ENCODE results near the gene MAST4. TPM values are rescaled to one million over a fixed set of nuclear protein-coding genes. Genes with fewer than 3 reads are reported as not detected.

MAST4 gene
- polyA plus RNA-seq, 1 donor from 2014 or later = 11.8 TPM

DNA sequence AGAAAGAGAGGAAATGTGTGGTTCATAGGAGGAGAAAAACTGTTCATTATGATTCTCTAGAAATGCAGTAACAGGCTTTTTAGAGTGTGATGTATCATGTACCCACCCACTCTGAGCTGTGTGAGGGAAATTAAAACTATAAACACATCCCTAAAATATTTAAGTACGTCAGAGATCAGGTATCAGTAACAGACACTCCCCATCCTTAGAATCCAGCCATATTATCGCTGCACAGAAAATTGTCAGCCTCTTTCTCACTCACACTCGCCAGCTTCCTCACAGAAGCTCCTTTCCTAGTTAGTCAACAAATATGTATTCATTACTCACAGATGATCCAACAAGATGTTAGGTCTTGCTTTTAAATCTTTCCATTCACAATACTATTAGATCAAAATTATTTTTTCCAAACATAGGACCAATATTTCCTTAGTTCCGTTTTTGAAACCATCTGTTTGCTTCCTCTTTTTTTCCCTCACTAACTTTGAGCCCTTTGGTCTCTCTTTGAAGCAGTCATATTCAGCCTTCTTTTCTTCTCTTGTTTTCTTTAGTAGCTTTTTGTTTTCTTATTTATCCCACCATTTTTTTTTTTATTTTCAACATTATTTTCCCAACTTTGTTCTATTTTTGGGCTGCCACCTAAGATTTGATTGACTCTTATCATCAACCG is 13.6 kb upstream of the MAST4 start:
- peaks cover 1 to 7% (median 5%) of the 10 kb centered on the region in 3 donors for H3K4me1 Mint-ChIP-seq
- peaks cover 0 to 3% (median 0%) of the 10 kb centered on the region in 3 donors for H3K9me3 Mint-ChIP-seq
- peaks cover 15% of the 10 kb centered on the region for H3K27me3 Mint-ChIP-seq
- H3K36me3 Mint-ChIP-seq = peaks cover 1% of the 10 kb centered on the region
- no peak overlapping the region for H3K4me3 Mint-ChIP-seq
- H3K27ac Mint-ChIP-seq = no peak overlapping the region

DNA sequence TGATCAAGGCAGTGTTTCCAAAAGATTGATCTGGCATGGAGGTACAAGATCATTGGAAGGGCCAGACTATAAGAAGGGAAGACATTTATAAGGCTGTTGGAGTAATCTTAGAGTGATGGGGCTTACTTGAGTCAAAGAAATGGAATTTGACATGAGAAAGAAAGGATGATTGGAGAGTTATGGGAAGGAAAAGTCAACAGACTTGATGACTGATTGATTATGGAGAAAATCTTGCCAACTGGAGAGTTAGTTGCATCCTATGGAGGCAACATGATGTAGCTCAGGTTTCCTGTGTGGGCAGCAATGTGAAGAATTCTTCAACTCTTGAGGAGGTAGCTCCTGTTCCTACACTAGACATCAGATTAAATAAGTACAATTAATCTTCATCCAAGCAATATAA is 10.9 kb upstream of the MAST4 start:
- no peak overlapping the region for H3K4me3 Mint-ChIP-seq
- peaks cover 1 to 7% (median 5%) of the 10 kb centered on the region in 3 donors for H3K4me1 Mint-ChIP-seq
- peaks cover 1% of the 10 kb centered on the region for H3K36me3 Mint-ChIP-seq
- H3K9me3 Mint-ChIP-seq = peaks cover 0 to 3% (median 0%) of the 10 kb centered on the region in 3 donors
- no peak overlapping the region for H3K27ac Mint-ChIP-seq
- peaks cover 8% of the 10 kb centered on the region for H3K27me3 Mint-ChIP-seq

DNA sequence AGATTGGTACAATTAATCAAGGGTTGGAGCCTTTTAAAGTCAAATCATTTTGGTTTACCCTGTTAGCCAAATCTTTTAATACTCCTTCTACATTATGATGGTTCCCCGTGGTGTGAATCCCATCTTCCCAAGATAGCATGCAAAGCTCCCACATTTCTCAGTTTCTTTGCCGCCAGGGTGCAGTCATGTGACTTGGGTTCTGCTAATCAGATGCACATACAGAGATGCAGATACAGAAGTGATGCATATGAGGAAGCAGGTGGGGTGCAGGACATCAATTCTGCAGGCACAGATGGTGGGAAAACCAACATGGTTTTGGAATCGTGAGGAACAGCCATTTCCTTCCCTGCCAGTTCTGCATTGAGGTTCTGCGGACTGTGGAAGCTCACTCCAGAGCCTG is 8.4 kb upstream of the MAST4 start:
- Mint-ChIP-seq H3K36me3 (peaks cover 1% of the 10 kb centered on the region), H3K27me3 (peaks cover 10% of the 10 kb centered on the region), H3K9me3 (peaks cover 0 to 3% (median 0%) of the 10 kb centered on the region in 3 donors), H3K4me3 (no peak overlapping the region), H3K4me1 (peaks cover 1 to 3% (median 3%) of the 10 kb centered on the region in 3 donors), H3K27ac (no peak overlapping the region)

DNA sequence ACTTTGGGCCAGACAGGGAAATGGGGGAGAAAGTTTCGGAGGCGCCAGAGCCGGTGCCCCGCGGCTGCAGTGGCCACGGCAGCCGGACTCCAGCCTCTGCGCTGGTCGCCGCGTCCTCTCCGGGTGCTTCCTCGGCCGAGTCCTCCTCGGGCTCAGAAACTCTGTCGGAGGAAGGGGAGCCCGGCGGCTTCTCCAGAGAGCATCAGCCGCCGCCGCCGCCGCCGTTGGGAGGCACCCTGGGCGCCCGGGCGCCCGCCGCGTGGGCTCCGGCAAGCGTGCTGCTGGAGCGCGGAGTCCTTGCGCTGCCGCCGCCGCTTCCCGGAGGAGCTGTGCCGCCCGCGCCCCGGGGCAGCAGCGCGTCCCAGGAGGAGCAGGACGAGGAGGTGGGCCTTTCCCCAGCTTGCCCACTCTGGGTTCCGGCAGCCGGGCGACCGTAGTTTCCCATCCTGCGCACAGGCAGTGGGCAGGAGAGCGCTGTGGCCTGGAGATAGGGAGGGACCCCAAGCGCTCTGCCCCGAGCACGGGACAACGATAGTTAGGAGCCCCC is 516 bp downstream of the MAST4 start:
- Mint-ChIP-seq H3K9me3 (no peaks in the 10 kb centered on the region), H3K4me1 (peaks cover 5 to 20% (median 15%) of the 10 kb centered on the region in 3 donors), H3K27ac (no peak overlapping the region), H3K27me3 (peaks cover 21% of the 10 kb centered on the region), H3K36me3 (no peaks in the 10 kb centered on the region), H3K4me3 (peak overlapping the region; percentile 85 to 96 (median 90))

DNA sequence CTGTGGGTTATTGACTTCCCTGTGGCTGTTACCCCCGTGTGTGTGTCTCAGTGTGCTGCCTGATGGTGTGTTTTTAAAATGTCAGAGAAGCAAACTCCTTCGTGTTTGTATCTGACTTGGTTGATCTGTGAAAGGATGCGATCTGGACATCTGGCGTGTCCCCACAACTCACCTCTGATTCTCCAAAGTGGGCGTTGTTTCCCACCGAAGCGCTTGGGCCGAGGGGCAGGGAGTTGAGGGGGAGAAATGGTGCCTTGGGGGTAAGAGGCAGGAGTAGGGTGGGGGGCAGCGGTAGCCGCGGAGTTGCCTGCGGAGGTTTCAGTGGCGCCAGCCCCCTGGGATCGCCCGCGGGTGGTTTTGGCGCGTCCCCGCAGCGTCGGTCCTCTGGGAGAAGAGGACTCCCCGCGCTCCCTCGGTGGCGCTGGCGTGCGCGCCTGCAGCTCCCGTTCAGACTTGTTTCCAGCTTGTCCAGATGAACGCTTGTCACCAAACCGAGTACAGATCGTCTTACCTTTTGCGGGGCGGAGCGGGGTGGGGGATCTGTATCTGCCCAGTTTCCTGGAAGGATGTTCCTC is 1.1 kb downstream of the MAST4 start:
- no peaks in the 10 kb centered on the region for H3K36me3 Mint-ChIP-seq
- H3K4me3 Mint-ChIP-seq = peak overlapping the region; percentile 83 to 96 (median 88)
- H3K9me3 Mint-ChIP-seq = no peaks in the 10 kb centered on the region
- H3K4me1 Mint-ChIP-seq = peaks cover 5 to 20% (median 18%) of the 10 kb centered on the region in 3 donors
- peaks cover 21% of the 10 kb centered on the region for H3K27me3 Mint-ChIP-seq
- H3K27ac Mint-ChIP-seq = peak overlapping the region in 1 of 3 donors; percentile 14

DNA sequence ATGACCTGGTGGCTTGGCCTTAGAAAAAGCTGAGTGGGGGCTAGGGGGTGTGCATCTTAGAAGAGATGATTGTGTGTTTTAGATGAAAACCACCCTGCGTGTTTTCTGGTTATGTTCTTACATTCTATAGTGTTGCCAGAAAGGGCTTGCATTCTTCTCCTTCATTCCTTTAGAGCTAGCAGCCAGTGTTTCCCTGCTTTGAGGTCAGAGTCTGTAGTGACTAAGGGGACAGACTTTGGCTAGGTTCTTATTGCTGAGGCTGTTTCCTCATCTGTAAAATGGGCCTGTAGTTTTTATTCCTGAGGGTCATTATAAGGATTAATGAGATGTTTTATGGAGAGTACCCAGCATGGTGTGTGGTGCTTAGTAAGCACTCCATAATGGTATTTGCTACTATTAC is 6.4 kb downstream of the MAST4 start:
- H3K27me3 Mint-ChIP-seq = peaks cover 7% of the 10 kb centered on the region
- H3K4me3 Mint-ChIP-seq = no peak overlapping the region
- H3K9me3 Mint-ChIP-seq = no peaks in the 10 kb centered on the region
- H3K4me1 Mint-ChIP-seq = peaks cover 3 to 20% (median 12%) of the 10 kb centered on the region in 3 donors
- H3K27ac Mint-ChIP-seq = no peak overlapping the region
- H3K36me3 Mint-ChIP-seq = no peaks in the 10 kb centered on the region

DNA sequence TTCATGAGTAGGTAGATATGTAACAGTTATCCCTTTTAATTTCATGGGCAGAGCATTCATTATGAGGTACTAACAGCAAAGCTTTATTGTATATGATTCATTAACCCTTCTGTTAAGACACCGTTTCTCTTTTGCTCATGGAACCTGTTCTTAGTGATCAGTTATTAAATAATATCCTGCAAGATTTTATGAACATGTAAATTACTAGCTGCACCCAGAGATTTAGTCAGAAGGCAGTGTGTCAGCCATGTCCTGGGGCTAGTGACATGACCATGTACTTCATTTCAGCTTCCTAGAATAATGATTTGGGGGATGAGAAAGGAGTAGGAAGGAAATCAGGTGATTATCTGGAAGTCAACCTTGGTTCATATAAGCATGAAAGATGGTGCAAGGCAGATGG is 7.0 kb downstream of the MAST4 start:
- Mint-ChIP-seq H3K27me3 (peaks cover 6% of the 10 kb centered on the region), H3K4me3 (no peak overlapping the region), H3K27ac (no peak overlapping the region), H3K4me1 (peaks cover 3 to 17% (median 7%) of the 10 kb centered on the region in 3 donors), H3K9me3 (no peaks in the 10 kb centered on the region), H3K36me3 (no peaks in the 10 kb centered on the region)

DNA sequence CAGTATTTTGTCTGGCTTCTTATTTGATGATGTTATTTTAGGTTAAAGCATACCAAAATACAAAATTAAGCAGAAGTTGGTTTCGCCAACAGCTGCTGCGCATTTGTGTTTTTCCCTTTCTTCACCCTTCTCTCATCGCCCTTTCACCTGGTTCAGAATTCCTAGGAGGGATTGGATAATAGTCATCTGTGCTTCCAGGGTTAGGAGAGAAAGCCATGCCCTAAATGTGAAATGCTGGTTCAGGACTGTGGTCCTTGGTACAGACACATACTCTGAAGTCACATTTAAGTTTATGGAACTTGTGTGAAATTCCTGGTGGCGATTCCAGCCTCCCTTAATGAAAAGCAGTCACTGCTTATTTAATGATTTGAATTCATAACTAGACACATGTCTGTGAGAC is 7.7 kb downstream of the MAST4 start:
- Mint-ChIP-seq H3K27me3 (peaks cover under 1% of the 10 kb centered on the region), H3K4me1 (peaks cover 0 to 12% (median 7%) of the 10 kb centered on the region in 3 donors), H3K4me3 (no peak overlapping the region), H3K9me3 (no peaks in the 10 kb centered on the region), H3K36me3 (no peaks in the 10 kb centered on the region), H3K27ac (no peak overlapping the region)

DNA sequence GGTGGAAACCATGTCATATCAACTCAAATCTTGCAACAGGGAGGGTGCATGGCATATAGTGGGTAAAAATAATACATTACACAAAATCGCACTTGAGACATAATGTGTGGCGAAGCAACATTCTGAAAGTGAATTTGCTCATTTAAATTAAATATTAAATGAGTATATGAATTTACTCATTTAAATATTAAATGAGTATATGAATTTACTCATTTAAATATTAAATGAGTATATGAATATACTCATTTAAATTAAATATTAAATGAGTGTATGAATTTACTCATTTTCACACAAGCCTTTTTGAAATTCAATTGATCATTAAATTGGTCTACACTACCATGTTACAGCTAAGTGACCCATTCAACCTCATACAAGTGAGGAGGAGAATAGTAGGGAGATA is 10.5 kb downstream of the MAST4 start:
- no peaks in the 10 kb centered on the region for H3K36me3 Mint-ChIP-seq
- H3K27ac Mint-ChIP-seq = no peak overlapping the region
- no peaks in the 10 kb centered on the region for H3K27me3 Mint-ChIP-seq
- H3K4me3 Mint-ChIP-seq = no peak overlapping the region
- H3K4me1 Mint-ChIP-seq = peaks cover 4 to 18% (median 9%) of the 10 kb centered on the region in 3 donors
- H3K9me3 Mint-ChIP-seq = no peaks in the 10 kb centered on the region

DNA sequence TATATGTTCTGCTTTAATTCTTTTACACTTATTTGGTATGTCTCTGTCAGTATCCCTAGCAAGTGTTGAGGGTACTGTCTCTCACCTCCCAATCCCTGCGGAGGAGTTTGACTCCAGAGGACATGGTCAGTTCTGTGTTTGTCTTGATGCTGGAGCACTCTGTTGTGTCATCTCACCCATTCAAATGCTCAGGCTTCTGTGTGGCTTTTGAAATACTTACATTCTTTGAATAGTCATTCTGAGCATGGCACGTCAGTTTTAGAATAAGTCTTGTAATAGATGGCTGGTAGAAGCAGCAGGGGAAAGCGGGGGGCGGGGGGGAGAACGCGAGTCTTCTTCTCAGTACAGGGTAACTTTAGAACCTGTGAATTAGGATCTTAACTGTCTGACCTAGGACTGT is 12.3 kb downstream of the MAST4 start:
- Mint-ChIP-seq H3K27me3 (no peaks in the 10 kb centered on the region), H3K9me3 (no peaks in the 10 kb centered on the region)

DNA sequence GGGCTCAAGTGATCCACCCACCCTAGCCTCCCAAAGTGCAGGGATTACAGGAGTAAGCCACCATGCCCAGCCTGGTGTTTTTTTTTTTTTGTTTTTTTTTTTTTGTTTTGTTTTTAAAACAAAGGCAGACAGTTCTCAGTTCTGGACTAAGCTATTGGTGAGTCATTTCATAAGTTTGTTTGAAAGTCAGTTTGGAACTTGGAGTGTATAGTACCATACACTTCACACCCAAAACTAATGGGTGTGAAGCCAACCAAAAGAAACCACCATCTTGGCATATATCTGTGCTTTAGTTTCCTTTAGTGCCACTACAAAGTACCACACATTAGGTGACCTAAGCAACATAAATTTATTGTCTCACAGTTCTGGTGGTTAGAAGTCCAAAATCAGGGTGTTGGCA is 13.4 kb downstream of the MAST4 start:
- no peaks in the 10 kb centered on the region for H3K27me3 Mint-ChIP-seq
- no peaks in the 10 kb centered on the region for H3K9me3 Mint-ChIP-seq
- no peaks in the 10 kb centered on the region for H3K36me3 Mint-ChIP-seq
- no peak overlapping the region for H3K27ac Mint-ChIP-seq
- peaks cover 7 to 31% (median 15%) of the 10 kb centered on the region in 3 donors for H3K4me1 Mint-ChIP-seq
- no peak overlapping the region for H3K4me3 Mint-ChIP-seq

More for the DNA sequence above, 12.3 kb downstream of the MAST4 start:
- no peak overlapping the region for H3K27ac Mint-ChIP-seq
- peaks cover 7 to 27% (median 15%) of the 10 kb centered on the region in 3 donors for H3K4me1 Mint-ChIP-seq
- no peak overlapping the region for H3K4me3 Mint-ChIP-seq
- no peaks in the 10 kb centered on the region for H3K36me3 Mint-ChIP-seq

DNA sequence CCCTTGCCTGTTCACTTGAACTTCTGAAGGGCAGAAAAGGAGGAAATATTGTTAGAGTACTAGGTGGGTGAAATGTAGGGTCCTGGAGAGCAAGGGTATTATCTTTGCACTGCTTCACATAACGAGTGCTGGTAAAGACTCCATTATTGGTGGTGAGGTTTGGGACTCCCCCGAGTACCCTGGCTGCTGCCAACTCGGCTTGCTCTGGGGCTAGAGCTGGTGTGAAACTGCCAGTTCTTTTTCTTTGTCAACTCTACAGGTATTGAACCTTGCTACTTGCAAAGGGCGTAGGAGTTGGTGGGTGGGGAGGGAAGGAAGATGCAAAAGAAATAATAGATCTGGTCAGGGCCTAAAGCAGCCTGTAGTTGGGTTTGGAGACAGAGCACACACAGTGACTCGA is 16.0 kb downstream of the MAST4 start:
- H3K36me3 Mint-ChIP-seq = no peaks in the 10 kb centered on the region

DNA sequence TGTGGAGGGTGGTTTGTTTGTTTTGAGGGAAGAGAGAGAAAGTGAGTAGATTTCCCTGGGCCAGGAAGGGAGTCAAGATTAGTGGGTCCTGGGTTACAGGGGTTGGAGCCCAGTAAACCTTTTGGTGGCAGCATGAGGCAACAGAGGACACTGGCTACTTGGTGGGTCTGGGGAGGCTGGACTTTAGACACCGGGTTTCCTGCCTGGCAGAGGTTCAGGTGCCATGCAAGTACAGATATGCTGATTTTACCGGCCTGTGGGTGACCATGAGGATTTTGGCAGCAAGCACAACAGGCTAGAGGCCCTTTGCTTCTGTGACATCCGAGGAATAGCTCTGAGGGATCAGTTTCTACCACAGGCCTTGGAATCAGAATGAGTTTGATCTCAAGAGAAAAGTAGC is 18.9 kb downstream of the MAST4 start:
- Mint-ChIP-seq H3K9me3 (no peaks in the 10 kb centered on the region), H3K4me3 (no peak overlapping the region), H3K27me3 (no peaks in the 10 kb centered on the region), H3K27ac (peak overlapping the region in 1 of 3 donors; percentile 20), H3K4me1 (peaks cover 22 to 55% (median 46%) of the 10 kb centered on the region in 3 donors), H3K36me3 (no peaks in the 10 kb centered on the region)

More for the DNA sequence above, 16.0 kb downstream of the MAST4 start:
- Mint-ChIP-seq H3K27ac (peak overlapping the region; percentile 41 to 91 (median 41)), H3K27me3 (no peaks in the 10 kb centered on the region), H3K4me1 (peaks cover 11 to 44% (median 32%) of the 10 kb centered on the region in 3 donors), H3K4me3 (peak overlapping the region in 2 of 4 donors; percentile 30 to 38), H3K9me3 (no peaks in the 10 kb centered on the region)

DNA sequence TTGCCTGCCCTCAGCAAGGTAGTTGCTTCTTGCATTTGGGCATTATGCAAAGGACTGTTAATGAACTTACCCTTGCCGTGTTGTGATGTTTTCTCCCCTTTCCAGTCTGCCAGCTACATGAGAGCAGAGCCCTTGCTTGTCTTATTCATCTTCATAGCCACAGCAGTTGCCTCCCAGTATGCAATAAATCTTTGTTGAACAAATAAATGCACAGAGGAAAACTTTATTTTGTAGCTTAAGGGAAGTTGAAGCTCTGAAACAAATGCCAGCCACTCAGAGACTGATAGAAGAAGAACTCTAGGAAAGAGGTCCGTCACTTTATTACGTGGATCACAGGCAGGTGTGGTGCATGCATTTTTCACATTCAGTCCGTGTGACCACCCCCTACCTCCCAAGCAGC is 19.7 kb downstream of the MAST4 start:
- H3K4me3 Mint-ChIP-seq = peak overlapping the region in 2 of 4 donors; percentile 23 to 29
- H3K27me3 Mint-ChIP-seq = no peaks in the 10 kb centered on the region
- no peaks in the 10 kb centered on the region for H3K36me3 Mint-ChIP-seq
- no peaks in the 10 kb centered on the region for H3K9me3 Mint-ChIP-seq
- H3K27ac Mint-ChIP-seq = peak overlapping the region in 2 of 3 donors; percentile 20 to 25
- H3K4me1 Mint-ChIP-seq = peaks cover 22 to 51% (median 50%) of the 10 kb centered on the region in 3 donors

DNA sequence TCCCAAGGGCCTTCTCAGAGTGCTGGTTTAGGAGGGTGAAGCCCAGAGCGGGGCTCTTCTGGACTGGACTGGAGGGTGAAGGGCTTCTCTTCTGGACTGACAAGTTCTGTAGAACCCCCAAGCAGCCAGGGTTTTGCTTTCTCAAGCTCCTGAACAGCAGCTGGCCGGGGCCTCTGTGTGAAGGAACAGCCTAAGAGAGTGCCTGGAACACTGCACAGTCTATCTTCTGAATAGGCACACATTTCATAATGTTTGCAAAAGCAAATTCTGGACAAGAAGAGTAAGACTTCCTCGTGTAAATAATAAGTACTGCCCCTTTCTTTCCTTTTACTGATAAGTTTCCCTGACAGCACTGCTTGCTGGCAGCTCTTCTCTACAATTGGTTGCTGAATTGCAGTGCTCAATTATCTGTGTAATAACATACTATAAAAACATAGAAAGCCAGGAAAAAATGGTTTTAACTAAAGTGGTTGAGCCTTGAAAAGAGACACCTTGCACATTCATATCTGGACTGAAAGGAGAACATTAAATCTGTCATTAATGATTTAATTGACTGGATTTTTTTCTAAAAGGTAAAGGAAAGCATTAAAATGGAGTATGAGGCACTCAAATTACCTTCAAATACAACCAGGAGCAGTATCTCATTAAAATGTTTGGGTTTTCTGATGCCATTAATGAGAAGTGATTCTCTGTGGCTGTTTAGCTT is 20.5 kb downstream of the MAST4 start:
- H3K9me3 Mint-ChIP-seq = peaks cover 0 to 2% (median 0%) of the 10 kb centered on the region in 3 donors
- H3K4me3 Mint-ChIP-seq = peak overlapping the region in 3 of 4 donors; percentile 0 to 58 (median 23)
- peaks cover 2% of the 10 kb centered on the region for H3K27me3 Mint-ChIP-seq
- peaks cover 18 to 49% (median 43%) of the 10 kb centered on the region in 3 donors for H3K4me1 Mint-ChIP-seq
- no peaks in the 10 kb centered on the region for H3K36me3 Mint-ChIP-seq
- peak overlapping the region in 2 of 3 donors; percentile 2 to 6 for H3K27ac Mint-ChIP-seq

Measured in IgD-negative memory B cell (primary cell).